Body of pancreas (tissue), 4 donors: Measurements from ENCODE around the gene SLC24A4.

ENCODE experiments used
- CTCF ChIP-seq, 7 experiments: fragments of 450-650 bp in 4 of 7; fragments of 200-600 bp in 3 of 7; sonication (generic) in 3 of 7; IDR thresholded peaks; one replicate each; pipeline ENCODE4 v1.5.1; 2016 to 2019; ENCODE audit warnings: antibody characterized with exemption in 7 of 7
- POLR2A ChIP-seq, 3 donors: fragments of 450-650 bp; IDR thresholded peaks; one replicate each; pipeline ENCODE4 v1.6.1; 2016; ENCODE audit warnings: antibody characterized with exemption in 3 of 3, mild to moderate bottlenecking in 2 of 3

DNA sequence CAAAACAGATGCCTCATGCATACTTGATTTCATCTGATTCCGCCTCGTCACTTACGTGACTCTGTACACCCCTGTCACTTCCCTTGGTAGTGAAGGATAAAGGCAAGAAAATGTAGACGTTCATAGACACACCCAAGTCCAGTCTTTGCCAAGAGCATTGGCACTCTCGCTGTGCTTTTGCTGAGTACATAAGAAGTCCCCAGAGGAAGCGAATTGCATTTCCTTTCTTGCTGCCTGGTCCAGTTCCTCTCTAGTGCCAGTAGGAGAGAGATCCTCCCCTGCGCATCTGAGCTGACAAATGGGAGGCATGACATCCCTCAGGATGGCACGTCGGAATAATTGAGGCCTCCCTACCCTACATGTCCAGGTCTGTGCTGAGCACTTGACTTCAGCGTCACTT lies 169.3 kb downstream of the SLC24A4 start:
- peak in 1 of 7 experiments; percentile 7 for TF ChIP-seq CTCF (IDR thresholded peaks at IDR 0.05)
- TF ChIP-seq POLR2A (IDR thresholded peaks at IDR 0.05) = peak in 1 of 3 donors; percentile 21
